Measurements from ENCODE around the gene CH25H.
"Not testable (repeated sequence)": the region's sequence is repeated elsewhere in the genome, so short reads cannot be mapped to it uniquely, and the experiment has no call there.

The CH25H gene

GRCh38 chr10:89228146-89228545 lies 21.0 kb upstream of the CH25H start:
- DNase-seq, result no peak

GRCh38 chr10:89226891-89227290 lies 19.8 kb upstream of the CH25H start:
- no peak for DNase-seq

GRCh38 chr10:89224739-89225443 lies 17.8 kb upstream of the CH25H start:
- no peak for DNase-seq

- DNase-seq, result no peak
These were observed 14.8 kb upstream of the CH25H start for GRCh38 chr10:89221919-89222318.

- no peak for DNase-seq
These were observed 12.5 kb upstream of the CH25H start for GRCh38 chr10:89219513-89220218.

- DNase-seq, result no peak
These were observed 10.2 kb upstream of the CH25H start for GRCh38 chr10:89217057-89217990.

- DNase-seq, result no peak
These were observed 8.9 kb upstream of the CH25H start for GRCh38 chr10:89216056-89216455.

- DNase-seq, result no peak
These were observed 8.4 kb upstream of the CH25H start for GRCh38 chr10:89215511-89215910.

- DNase-seq, result no peak
These were observed 7.5 kb upstream of the CH25H start for GRCh38 chr10:89214566-89215165.

GRCh38 chr10:89213191-89213808 lies 6.2 kb upstream of the CH25H start:
- no peak for DNase-seq

- DNase-seq, result no peak
These were observed 3.8 kb upstream of the CH25H start for GRCh38 chr10:89210794-89211425.

- no peak for DNase-seq
These were observed 2.6 kb upstream of the CH25H start for GRCh38 chr10:89209718-89210117.

GRCh38 chr10:89207801-89208551 lies 859 bp upstream of the CH25H start:
- no peak for DNase-seq

GRCh38 chr10:89206402-89207180 lies 526 bp downstream of the CH25H start:
- DNase-seq, result no peak

GRCh38 chr10:89204621-89205185 lies 2.4 kb downstream of the CH25H start:
- no peak for DNase-seq

- no peak for DNase-seq
These were observed 3.9 kb downstream of the CH25H start for GRCh38 chr10:89203237-89203636.

GRCh38 chr10:89202033-89202425 lies 5.1 kb downstream of the CH25H start:
- DNase-seq, result no peak

- DNase-seq, result no peak
These were observed 5.6 kb downstream of the CH25H start for GRCh38 chr10:89201345-89202032.

- DNase-seq, result peak; percentile 34
These were observed 9.6 kb downstream of the CH25H start for GRCh38 chr10:89197473-89197872.

- not testable (repeated sequence) for DNase-seq
These were observed 15.8 kb downstream of the CH25H start for GRCh38 chr10:89191301-89191700.
